Measurements from ENCODE around the gene PLEKHG3. TPM values are rescaled to one million over a fixed set of nuclear protein-coding genes. Genes with fewer than 3 reads are reported as not detected.

Gene PLEKHG3
- total and polyA plus RNA-seq, 7 donors: 1.9 to 8.2 (median 5.2) TPM

GRCh38 chr14:64659366-64659765 is 44.9 kb upstream of the PLEKHG3 start:
- WGBS, 3 donors: 84 to 89% (median 88%) methylated on average over 5 of the region's 5 CpGs
- no peak for ATAC-seq
- Histone ChIP-seq H3K27me3 (ENCODE audit: insufficient read depth in 3 of 3, low read length in 2 of 3) (peaks cover 0 to 2% (median 0%) of the 10 kb centered on the region in 3 donors), H3K36me3 (ENCODE audit: insufficient read depth in 1 of 2, low read depth in 1 of 2) (no peaks in the 10 kb centered on the region), H3K4me1 (no peaks in the 10 kb centered on the region), H3K9me3 (no peaks in the 10 kb centered on the region), H3K4me3 (no peak overlapping the region), H3K27ac (no peak overlapping the region)
- intact Hi-C loops (cut with DNase I): no loop called here
- TF ChIP-seq CTCF (IDR thresholded peaks at IDR 0.05): no peak
- DNase-seq: no peak

DNA sequence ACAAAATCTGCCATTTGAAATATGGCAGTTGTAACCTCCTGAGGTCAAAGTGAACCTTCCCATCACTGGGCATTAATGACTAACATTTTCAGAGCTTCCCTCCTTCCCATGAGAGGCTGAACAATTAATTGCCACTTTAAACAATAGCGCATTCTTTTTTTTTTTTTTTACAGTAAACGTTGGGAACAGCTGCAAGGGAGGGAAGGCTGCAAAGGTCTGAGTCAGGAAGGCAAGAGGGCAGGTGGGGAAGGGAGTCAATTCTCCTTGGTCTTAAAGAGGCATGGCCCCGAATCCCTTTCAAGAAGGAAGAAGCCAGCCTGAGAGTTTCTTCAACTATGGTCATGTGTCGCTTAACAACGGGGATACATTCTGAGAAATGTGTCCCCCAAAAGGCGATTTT is 41.0 kb upstream of the PLEKHG3 start:
- H3K9me3 ChIP-seq: no peaks in the 10 kb centered on the region
- WGBS, 3 donors: 57 to 60% (median 60%) methylated on average over 6 of the region's 6 CpGs
- peaks cover 0 to 2% (median 0%) of the 10 kb centered on the region in 3 donors for H3K27me3 ChIP-seq (ENCODE audit: insufficient read depth in 3 of 3, low read length in 2 of 3)
- ATAC-seq (no peak), DNase-seq (no peak)
- no peaks in the 10 kb centered on the region for H3K4me1 ChIP-seq
- no peak overlapping the region for H3K27ac ChIP-seq
- intact Hi-C loops (cut with DNase I): no loop called here
- H3K36me3 ChIP-seq (ENCODE audit: insufficient read depth in 1 of 2, low read depth in 1 of 2): no peaks in the 10 kb centered on the region
- H3K4me3 ChIP-seq: no peak overlapping the region
- no peak for TF ChIP-seq CTCF (IDR thresholded peaks at IDR 0.05)

- no peaks in the 10 kb centered on the region for H3K4me1 ChIP-seq
- DNase-seq (no peak), ATAC-seq (peak in 3 of 4 donors; percentile 49 to 67 (median 54))
- no peak overlapping the region for H3K4me3 ChIP-seq
- intact Hi-C loops (cut with DNase I): loop anchor here in 1 of 2 donors (5.0 kb wide), 2 partner anchors 76 to 221 kb away; no protein-coding TSS in a partner anchor
- H3K27me3 ChIP-seq (ENCODE audit: insufficient read depth in 3 of 3, low read length in 2 of 3): no peaks in the 10 kb centered on the region
- no peaks in the 10 kb centered on the region for H3K36me3 ChIP-seq (ENCODE audit: insufficient read depth in 1 of 2, low read depth in 1 of 2)
- H3K27ac ChIP-seq: no peak overlapping the region
- WGBS, 3 donors: 14 to 16% (median 15%) methylated on average over 3 of the region's 3 CpGs
- peak; percentile 68 for TF ChIP-seq CTCF (IDR thresholded peaks at IDR 0.05)
- H3K9me3 ChIP-seq: no peaks in the 10 kb centered on the region
Observed at GRCh38 chr14:64671591-64671990, 32.6 kb upstream of the PLEKHG3 start.

GRCh38 chr14:64673316-64673715 is 30.9 kb upstream of the PLEKHG3 start:
- no peaks in the 10 kb centered on the region for H3K27me3 ChIP-seq (ENCODE audit: insufficient read depth in 3 of 3, low read length in 2 of 3)
- WGBS, 3 donors: 91 to 92% (median 91%) methylated on average over 8 of the region's 8 CpGs
- no peak for TF ChIP-seq CTCF (IDR thresholded peaks at IDR 0.05)
- intact Hi-C loops (cut with DNase I): loop anchor here (2.0 to 5.0 kb wide), 3 partner anchors 74 to 219 kb away; no protein-coding TSS in a partner anchor
- peak overlapping the region; percentile 30 for H3K27ac ChIP-seq
- H3K4me3 ChIP-seq: no peak overlapping the region
- H3K36me3 ChIP-seq (ENCODE audit: insufficient read depth in 1 of 2, low read depth in 1 of 2): no peaks in the 10 kb centered on the region
- H3K4me1 ChIP-seq: no peaks in the 10 kb centered on the region
- H3K9me3 ChIP-seq: no peaks in the 10 kb centered on the region
- ATAC-seq (no peak), DNase-seq (no peak)

DNA sequence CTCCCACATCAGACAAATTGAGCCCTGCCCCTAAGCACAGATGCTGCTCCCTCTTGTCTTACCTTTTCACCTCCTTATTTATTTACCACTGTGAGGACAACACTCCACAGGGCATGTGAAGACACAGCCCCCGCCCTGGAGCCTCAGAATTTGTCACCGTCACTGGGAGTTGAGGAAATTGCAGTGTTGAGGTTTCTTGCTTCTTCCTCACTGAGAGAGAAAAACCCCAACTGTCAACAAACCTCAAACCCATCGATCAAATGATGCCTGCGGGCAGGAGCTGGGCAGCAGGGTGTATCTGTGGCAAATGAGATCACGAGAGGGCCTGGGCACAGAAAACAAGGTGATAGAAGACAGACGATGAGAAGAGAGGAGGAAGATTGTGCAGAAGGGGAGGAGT is 30.5 kb upstream of the PLEKHG3 start:
- intact Hi-C loops (cut with DNase I): loop anchor here (1.0 to 5.0 kb wide), 4 partner anchors 74 to 219 kb away; no protein-coding TSS in a partner anchor
- Histone ChIP-seq H3K4me1 (no peaks in the 10 kb centered on the region), H3K27ac (peak overlapping the region; percentile 30), H3K36me3 (ENCODE audit: insufficient read depth in 1 of 2, low read depth in 1 of 2) (no peaks in the 10 kb centered on the region), H3K27me3 (ENCODE audit: insufficient read depth in 3 of 3, low read length in 2 of 3) (no peaks in the 10 kb centered on the region), H3K4me3 (no peak overlapping the region), H3K9me3 (no peaks in the 10 kb centered on the region)
- DNase-seq (no peak), ATAC-seq (no peak)
- no peak for TF ChIP-seq CTCF (IDR thresholded peaks at IDR 0.05)
- WGBS, 3 donors: 66 to 71% (median 68%) methylated on average over 6 of the region's 6 CpGs
